HG03354 (cell line): ENCODE measurements around the gene CA11.
"Not testable (repeated sequence)": the region's sequence is repeated elsewhere in the genome, so short reads cannot be mapped to it uniquely, and the experiment has no call there.

Experiments
- ATAC-seq: cut with Tn5 transposase; IDR thresholded peaks from one replicate; pipeline ENCODE4 v1.9.1; 2021; ENCODE audit warnings: mild to moderate bottlenecking; ENCODE audit not compliant: unreplicated experiment, poor library complexity, severe bottlenecking

Gene CA11

GRCh38 chr19:48646001-48646721, at the start of gene CA11:
TSS of gene CA11 (minus strand) at chr19:48646187. CDS start at chr19:48645632, 555 bp downstream.
- ATAC-seq, result peak; percentile 72

- ATAC-seq, result not testable (repeated sequence)
Observed at GRCh38 chr19:48693629-48694028, 47.6 kb upstream of the CA11 start.

GRCh38 chr19:48689449-48689848, 43.5 kb upstream of the CA11 start:
- ATAC-seq, result no peak

- ATAC-seq, result no peak
Observed at GRCh38 chr19:48687776-48688175, 41.8 kb upstream of the CA11 start.

GRCh38 chr19:48686637-48687036, 40.6 kb upstream of the CA11 start:
- not testable (repeated sequence) for ATAC-seq

- no peak for ATAC-seq
Observed at GRCh38 chr19:48686088-48686487, 40.1 kb upstream of the CA11 start.

GRCh38 chr19:48685583-48685982, 39.6 kb upstream of the CA11 start:
- ATAC-seq, result no peak

GRCh38 chr19:48683349-48683748, 37.4 kb upstream of the CA11 start:
- ATAC-seq, result no peak

- ATAC-seq, result no peak
Observed at GRCh38 chr19:48681127-48681470, 35.1 kb upstream of the CA11 start.

GRCh38 chr19:48680436-48681126, 34.6 kb upstream of the CA11 start:
- no peak for ATAC-seq

GRCh38 chr19:48680006-48680405, 34.0 kb upstream of the CA11 start:
- not testable (repeated sequence) for ATAC-seq

GRCh38 chr19:48678201-48678600, 32.2 kb upstream of the CA11 start:
- ATAC-seq, result no peak

- no peak for ATAC-seq
Observed at GRCh38 chr19:48676887-48677286, 30.9 kb upstream of the CA11 start.

GRCh38 chr19:48676487-48676886, 30.5 kb upstream of the CA11 start:
- ATAC-seq, result no peak

GRCh38 chr19:48674921-48675824, 29.2 kb upstream of the CA11 start:
- no peak for ATAC-seq

GRCh38 chr19:48674216-48674809, 28.3 kb upstream of the CA11 start:
- no peak for ATAC-seq

GRCh38 chr19:48673436-48674100, 27.6 kb upstream of the CA11 start:
- ATAC-seq, result no peak

- ATAC-seq, result no peak
Observed at GRCh38 chr19:48672994-48673393, 27.0 kb upstream of the CA11 start, which contains the start of gene NTN5. TSS of gene NTN5 (minus strand) at chr19:48673017. CDS start at chr19:48670986, 2,031 bp downstream.

GRCh38 chr19:48671446-48671995, 25.5 kb upstream of the CA11 start:
- ATAC-seq, result no peak
